ENCODE data around the gene RNF17. TPM values are rescaled to one million over a fixed set of nuclear protein-coding genes. Genes with fewer than 3 reads are reported as not detected.
"Not testable (repeated sequence)": the region's sequence is repeated elsewhere in the genome, so short reads cannot be mapped to it uniquely, and the experiment has no call there.

Gene RNF17, protein sequence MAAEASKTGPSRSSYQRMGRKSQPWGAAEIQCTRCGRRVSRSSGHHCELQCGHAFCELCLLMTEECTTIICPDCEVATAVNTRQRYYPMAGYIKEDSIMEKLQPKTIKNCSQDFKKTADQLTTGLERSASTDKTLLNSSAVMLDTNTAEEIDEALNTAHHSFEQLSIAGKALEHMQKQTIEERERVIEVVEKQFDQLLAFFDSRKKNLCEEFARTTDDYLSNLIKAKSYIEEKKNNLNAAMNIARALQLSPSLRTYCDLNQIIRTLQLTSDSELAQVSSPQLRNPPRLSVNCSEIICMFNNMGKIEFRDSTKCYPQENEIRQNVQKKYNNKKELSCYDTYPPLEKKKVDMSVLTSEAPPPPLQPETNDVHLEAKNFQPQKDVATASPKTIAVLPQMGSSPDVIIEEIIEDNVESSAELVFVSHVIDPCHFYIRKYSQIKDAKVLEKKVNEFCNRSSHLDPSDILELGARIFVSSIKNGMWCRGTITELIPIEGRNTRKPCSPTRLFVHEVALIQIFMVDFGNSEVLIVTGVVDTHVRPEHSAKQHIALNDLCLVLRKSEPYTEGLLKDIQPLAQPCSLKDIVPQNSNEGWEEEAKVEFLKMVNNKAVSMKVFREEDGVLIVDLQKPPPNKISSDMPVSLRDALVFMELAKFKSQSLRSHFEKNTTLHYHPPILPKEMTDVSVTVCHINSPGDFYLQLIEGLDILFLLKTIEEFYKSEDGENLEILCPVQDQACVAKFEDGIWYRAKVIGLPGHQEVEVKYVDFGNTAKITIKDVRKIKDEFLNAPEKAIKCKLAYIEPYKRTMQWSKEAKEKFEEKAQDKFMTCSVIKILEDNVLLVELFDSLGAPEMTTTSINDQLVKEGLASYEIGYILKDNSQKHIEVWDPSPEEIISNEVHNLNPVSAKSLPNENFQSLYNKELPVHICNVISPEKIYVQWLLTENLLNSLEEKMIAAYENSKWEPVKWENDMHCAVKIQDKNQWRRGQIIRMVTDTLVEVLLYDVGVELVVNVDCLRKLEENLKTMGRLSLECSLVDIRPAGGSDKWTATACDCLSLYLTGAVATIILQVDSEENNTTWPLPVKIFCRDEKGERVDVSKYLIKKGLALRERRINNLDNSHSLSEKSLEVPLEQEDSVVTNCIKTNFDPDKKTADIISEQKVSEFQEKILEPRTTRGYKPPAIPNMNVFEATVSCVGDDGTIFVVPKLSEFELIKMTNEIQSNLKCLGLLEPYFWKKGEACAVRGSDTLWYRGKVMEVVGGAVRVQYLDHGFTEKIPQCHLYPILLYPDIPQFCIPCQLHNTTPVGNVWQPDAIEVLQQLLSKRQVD (N-terminal part only)
- total RNA-seq: not detected

DNA sequence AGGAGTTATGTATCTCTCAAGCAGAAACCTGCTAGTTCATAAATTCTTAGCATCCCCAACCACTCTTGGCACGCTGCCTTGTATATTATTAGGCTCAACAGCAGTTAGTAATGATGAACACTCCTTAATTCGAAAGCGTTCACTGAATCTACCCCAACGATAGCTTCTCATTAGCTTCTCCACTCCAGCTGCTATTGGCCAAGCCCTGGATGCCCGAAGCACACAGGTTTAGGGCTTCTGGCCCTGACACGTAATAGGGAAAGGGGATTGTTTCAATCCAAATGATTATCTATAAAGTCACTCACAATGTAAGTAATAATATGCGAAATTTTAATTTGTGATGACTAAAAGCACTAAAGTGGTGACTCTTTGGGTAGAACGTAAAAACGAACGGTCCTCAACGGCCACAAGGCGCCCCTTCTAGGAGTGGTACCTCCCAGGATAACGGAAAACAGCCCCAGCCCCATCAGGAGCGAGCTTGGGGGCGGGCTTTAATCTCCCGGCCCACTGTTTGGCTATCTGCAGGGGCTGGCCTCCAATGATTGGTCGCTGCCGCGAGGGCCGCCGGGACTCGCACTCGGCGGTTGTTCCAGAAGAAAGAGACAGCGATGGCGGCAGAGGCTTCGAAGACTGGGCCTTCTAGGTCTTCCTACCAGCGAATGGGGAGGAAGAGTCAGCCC lies at the start of gene RNF17:
TSS of gene RNF17 (plus strand) at position 574 of the 680 bp plus-strand sequence. CDS start at position 609, 35 bp downstream.
- no peak for ATAC-seq

DNA sequence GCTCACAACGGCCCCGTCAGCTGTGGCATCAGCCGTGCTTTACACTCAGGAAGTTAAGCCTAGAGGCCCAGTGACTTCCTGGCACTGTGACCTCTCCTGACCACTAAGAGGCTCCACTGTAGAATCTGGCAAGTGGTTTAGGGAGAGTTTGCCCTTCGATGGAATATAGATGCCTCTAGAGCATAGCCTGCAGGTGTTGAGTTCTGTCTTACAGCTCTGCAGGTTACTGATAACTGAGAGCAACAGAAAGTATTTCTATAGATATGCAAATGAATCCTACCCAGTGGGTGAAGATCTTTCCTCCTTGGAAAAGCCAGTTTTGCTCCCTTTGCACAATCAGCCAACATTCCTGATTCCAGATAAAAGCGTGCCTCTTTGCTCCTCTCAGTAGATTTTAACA lies 48.0 kb upstream of the RNF17 start:
- no peak for ATAC-seq

DNA sequence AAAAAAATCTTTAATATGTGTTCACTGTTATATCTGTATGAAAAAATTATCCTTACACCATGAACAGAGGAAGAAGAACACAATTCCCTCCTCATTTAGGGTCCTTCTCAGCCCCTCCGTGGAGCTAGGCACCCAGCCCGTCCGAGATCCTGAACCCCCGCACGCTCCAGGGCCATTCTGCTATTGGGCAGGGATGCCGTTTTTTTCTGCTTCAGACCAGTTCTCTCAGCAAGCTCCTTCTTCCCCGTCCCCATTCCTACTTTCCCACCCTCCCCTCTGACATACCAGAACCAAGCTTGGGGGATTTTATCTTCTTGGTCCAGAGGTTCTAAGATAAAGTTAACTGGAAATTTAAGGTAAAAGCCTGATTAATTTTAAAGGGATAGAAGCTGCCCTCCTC lies 47.5 kb upstream of the RNF17 start:
- ATAC-seq: no peak

DNA sequence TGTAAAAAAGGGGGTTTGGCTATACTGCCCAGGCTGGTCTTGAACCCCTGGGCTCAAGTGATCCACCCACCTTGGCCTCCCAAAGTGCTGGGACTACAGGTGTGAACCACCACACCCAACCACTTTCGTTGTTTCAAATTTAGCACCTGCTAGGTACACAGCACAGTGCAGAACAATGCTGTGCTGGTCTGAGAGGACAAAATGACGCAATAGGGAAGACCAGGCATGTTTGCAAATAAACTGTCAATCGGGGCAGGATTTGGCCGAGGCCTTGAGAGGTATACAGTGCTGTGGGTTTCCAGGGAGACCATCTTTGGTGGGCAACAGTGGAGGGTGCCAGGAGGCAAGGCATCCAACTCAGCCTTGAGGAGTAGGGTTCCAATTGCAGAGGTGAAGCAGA lies 46.8 kb upstream of the RNF17 start:
- no peak for ATAC-seq

DNA sequence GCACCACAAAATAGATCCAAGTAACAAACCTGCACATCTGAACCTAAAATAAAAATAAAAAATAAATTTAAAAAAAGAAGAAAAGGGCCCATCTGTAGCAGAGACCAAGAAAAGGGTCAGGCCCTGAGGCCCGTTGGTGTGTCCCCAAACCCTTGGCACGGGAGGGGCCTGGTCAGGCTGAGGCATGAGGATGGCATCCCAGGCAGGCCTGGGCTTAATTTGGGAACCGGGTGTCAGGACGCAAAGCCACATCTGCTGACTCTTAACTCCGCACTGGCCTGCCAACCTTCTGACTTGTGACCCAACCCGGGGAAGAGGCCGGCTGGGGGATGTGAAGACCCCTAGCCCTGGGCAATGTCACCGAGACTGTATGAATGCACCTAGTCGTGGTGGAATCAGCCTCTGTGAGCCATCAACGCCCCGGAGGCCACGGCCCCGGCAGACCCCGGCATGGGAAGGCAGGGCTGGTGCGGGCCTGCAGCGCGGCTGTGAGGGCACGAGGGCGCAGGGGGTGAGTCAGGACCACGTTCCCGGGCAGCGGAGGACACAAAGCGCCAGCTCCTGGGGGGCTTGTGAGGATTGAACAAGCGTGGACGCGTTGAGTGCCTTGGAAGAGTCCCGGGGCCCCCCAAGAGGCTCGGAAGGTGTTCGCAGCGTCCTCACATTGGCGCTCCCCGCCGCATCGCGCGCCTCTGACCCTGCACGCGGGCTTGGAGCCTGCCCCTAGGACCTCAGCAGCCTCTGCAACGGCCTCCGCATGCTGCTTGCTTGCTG lies 45.6 kb upstream of the RNF17 start:
- no peak for ATAC-seq

DNA sequence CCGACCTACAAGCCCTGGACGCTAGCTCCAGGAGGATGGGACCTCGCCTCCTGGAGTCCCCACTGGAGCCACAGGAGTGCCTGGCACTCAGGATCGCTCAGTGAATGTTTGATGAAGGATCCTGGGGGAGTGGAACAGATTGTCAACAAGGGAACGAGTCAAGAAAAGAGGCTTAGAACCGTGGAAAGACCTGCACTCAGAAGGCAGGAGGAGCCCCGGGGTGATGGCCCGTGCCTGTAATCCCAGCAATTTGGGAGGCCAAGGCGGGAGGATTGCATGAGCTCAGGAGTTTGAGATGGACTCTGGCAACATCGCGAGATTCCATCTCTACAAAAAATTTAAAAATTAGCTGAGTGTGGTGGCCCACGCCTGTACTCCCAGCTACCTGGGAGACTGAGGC lies 44.8 kb upstream of the RNF17 start:
- no peak for ATAC-seq

DNA sequence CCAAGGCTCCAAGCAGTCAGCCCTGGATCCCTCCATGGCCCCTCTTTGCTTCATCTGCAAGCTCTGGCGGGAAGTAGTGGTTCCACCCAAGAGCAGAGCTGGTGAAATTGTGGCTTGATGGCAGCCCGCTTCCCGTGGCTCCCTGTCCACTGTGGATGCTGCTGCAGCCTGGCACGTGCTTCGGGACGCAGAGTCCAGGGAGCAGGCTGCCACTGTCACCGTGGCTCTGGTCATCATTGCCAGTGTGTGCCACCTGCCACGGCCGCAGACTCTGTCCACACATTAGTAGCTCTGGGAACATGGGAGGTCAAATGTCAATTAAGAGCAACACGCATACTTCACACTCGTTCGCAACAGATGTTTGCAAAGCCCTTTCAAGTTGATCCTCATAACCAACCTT lies 40.8 kb upstream of the RNF17 start:
- no peak for ATAC-seq

DNA sequence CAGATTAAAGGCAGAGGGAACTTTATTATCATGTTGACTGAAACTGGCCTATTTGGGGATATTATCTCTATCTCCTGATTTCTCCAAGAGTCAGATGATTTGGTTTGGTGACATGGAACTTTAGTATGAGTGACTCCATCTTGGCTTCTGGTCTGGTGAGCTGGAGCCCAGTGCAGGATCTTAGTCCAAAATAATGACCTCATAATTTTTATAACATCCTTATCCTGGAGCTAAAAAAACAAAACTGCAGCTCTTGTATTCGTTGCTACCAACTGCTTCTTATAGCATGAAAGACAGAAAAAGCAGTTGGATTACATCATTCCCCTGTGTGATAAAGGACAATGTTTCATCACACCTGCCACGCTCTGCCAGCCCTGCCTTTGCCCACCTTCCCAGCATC lies 39.3 kb upstream of the RNF17 start:
- ATAC-seq: no peak

DNA sequence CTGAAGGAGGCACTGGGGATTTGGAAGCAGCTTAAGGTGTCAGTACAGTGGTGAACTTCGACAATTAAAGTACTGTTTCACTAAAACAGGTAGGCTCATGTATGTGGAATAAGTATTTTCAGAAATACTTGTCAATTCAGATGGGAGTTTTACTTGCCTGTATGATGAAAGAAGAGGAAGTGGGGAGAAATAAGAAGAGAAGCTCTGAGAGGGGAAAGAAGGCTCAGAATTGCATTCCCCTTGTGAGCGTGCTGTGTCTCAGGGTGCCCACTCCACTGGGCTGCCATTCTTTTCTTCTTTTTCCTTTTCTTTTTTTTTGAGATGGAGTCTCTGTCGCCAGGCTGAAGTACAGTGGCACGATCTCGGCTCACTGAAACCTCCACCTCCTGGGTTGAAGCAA lies 38.6 kb upstream of the RNF17 start:
- no peak for ATAC-seq

DNA sequence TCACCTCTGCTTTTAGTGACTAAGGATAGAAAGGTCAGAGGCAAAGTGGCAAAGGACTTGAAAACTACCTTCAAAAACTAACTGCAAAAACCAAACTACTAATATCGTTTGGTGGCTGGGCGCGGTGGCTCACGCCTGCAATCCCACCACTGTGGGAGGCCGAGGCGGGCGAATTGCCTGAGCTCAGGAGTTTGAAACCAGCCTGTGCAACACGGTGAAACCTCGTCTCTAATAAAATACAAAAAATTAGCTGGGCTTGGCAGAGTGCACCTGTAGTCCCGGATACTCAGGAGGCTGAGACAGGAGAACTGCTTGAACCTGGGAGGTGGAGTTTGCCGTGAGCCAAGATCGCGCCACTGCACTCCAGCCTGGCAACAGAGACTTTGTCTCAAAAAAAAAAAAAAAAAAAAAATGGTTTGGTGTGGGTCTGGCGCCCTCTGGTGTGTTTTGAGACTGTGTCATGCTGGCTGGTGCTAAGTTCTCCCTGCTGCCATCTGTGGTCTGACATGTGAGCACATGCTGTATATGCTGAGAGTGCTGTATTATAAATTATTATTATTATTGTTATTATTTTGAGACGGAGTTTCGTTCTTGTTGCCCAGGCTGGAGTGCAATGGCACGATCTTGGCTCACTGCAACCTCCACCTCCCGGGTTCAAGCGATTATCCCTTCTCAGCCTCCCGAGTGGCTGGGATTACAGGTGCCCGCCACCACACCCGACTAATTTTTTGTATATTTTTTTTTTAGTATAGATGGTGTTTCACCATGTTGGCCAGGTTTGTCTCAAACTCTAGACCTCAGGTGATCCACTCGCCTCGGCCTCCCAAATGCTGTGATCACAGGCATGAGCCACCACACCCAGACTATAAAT lies 36.0 kb upstream of the RNF17 start:
- peak; percentile 99 for ATAC-seq

DNA sequence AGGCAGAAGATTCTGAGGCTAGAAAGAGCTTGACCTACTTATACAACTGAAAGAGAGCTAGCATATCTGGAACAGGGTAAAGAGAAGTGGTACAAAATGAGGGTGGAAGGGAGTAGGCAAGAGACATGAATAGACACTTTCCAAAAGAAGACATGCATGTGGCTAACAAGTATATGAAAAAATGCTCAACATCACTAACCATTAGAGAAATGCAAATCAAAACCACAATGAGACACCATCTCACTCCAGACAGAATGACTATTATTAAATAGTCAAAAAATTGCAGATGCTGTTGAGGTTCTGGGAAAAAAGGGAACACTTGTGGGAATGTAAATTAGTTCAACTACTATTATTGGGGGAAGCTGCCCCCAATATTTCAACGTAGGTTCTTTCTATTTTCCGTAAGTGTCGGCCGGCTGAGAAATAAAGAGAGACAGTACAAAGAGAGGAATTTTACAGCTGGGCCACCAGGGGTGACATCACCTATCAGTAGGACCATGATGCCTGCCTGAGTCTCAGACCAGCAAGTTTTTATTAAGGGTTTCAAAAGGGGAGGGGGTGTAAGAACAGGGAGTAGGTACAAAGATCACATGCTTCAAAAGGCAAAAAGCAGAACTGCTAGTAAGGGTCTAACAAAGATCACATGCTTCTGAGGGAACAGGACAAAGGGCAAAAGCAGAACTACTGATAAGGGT lies 32.9 kb upstream of the RNF17 start:
- ATAC-seq: not testable (repeated sequence)

DNA sequence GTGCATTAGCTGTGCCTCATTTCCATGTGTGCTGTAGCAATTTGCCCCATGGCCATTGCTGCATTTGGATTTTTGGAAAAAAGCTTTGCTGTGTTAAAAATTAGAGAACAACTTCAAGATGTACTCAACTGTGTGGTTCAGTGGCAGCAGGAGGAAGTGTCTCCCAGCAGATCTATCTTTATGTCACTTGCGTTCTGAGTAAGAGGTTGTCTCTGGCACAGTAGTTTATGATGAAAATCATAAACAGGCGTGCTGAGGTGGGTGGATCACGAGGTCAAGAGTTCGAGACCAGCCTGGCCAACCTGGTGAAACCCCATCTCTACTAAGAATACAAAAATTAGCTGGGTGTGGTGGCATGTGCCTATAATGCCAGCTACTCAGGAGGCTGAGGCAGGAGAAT lies 29.0 kb upstream of the RNF17 start:
- ATAC-seq: no peak

DNA sequence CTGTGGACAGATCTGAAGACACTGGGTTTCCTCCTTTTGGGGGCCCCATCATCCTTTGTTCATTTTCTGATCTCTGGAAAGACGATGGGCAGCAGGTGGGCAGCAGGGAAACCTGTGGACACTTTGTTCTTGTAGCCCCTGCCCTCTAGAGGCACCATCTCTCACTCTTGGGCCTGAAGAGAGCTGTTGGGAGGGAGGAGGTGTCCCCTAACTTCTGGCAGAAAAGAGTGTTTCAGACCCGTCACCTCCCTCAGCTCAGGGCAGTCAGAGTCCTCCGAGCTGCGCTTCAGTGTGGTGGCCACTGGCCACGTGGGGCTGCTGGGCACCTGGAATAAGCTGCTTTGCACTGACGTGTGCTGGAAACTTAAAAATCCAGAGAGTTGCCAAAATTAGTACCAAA lies 26.9 kb upstream of the RNF17 start:
- ATAC-seq: no peak

DNA sequence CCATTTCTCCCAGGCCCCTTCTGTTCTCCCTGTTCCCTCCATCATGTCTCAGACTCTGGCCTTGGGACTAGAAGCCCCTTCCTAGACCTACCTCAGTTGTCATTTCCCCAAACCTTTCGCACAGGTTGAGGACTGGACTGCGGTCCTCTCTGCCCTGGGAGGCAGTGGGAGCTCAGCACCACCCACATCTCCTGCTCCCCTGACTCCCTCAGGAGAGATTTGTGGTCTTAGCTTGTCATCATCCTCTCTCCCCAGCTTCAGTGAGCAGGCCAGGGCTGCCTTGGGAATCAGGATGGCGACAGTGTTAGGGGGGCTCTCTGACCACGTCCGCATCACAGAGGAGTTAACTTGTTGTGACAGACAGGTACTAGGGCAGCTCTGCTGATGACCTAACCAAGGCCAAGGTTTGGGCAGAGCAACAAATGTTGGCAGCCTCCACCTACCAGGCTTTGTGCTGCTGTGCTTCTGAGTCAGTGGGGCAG lies 25.6 kb upstream of the RNF17 start:
- ATAC-seq: no peak

DNA sequence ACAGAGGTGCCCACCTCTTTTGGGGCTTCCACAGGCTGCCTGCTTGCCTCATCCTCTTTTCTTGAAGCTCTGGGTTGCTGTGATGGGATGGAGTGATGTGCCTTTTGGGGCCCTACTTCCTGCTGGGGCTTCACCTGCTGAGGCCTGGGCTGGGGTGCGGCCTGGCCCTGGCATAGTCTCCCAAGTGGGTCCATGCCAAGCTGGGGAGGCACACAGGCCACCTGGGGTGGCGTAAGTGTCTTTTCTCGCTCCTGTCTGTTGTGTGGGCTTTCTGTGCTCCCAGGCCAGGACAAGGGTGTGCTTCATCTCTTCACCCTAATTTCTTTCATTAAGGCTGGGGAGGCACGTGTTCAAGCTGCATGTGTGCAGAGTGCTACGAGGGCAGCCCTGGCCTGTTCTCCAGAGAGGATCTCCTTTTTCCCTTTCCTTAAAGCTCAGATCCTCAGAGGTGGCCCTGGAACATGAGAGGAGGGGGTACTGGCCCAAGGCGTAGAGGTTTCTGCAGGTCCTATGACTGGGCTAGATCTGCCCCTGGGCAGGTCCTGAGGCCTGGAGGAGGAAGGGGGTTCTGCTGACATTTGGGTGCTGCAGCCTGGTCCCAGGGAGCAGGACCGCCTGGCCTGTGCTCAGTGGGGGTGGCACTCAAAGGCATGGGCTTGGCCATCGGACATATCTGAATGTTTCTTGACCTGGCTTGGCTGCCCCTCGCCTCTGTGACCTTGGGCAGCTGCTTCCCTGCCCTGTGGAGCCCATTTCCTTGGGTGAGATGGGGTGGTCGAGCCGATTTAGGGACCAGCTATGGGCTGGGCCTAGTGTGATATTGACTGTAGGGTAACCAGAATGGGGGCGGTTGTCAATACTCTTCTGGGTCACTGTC lies 23.7 kb upstream of the RNF17 start:
- no peak for ATAC-seq

DNA sequence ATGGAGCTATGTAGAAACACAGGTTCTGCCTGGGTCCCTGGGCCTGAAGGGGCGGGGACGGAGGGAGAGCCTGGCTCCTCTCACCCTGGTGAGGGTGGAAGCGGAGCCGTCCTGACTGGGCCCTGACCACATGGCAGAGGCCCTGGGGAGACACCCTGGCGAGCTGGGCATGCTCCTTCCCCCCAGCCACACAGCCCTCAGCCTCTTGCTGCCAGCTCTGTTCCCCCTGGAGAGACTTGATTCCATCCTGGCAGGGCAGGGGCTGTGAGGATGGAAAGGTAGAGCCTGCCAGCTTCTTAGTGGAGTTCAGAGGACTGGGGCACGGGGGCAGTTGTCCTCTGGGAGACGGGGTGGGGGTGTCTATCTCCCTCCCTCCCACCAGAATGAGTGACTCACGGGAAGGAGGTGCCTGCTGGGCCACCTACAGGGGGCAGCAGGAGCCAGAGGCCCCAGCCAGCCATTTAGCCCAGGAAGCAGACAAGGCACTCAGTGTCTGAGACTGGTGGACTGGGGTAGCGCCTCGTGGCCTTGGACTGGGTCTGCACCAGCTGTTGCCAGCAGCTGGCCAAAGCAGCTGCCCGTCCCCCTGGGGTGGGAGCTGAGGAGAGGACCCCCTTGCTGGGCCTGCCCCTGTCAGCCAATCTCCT lies 22.8 kb upstream of the RNF17 start:
- no peak for ATAC-seq

DNA sequence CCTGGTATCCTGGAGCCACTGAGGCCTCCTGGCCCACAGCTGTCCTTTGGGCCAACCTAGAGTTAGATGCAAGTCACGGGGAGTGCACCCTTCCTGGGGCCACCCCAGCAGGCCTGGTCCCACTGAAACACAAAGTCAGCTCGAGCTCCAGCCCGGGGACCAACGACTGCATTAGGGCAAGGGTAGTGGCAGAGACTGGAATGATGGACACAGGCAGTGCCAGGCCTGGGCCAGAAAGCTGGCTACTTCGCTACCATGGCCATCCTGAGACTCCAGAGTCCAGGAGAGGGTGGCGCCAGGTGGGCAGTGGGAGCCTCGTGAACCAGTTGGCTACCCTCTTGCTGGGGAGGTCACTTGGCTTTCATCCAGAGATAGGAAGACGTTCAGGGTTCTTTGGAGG lies 22.2 kb upstream of the RNF17 start:
- no peak for ATAC-seq

DNA sequence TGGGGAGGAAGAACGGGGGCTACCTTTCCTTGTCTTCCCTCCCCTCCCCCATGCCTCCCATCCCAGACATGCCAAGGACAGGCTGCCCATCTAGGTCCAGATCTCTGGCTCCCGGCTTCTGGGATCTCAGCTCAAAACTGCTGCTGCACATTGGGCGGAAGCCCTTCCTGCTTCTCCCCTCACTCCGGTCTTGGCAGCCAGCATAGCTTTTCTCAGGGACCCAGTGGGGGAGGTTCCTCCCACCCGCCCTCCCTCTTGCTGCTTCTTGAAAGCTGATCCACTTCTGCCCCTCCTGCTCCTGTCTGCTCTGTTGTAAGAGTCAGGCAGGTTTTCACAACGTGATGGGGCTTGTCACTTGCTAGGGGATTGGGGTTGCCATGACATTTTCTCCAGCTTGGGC lies 21.7 kb upstream of the RNF17 start:
- peak; percentile 23 for ATAC-seq

All from esophagus mucosa (tissue), 1 donor.